Fibroblast of villous mesenchyme (primary cell): Measurements from ENCODE around the gene FNDC11. TPM values are rescaled to one million over a fixed set of nuclear protein-coding genes. Genes with fewer than 3 reads are reported as not detected.
A peak's percentile ranks its signal among the peaks of the same experiment; 100 is the strongest.

Experiments
- DNase-seq: peaks from one replicate; pipeline ENCODE4 v3.0.0-alpha.2; 2010; ENCODE audit warnings: low read depth
- H3K4me3 ChIP-seq: 2 replicates; pipeline ENCODE4 v1.5.1; 2011; ENCODE audit warnings: low read depth, mild to moderate bottlenecking, low read length
- total RNA-seq: library from RNA; depleted of rRNA; stranded (reverse); fragments of >200 nt; gene quantifications from 2 replicates; pipeline ENCODE4 v1.2.3, GENCODE V29; 2012
- TF ChIP-seq, protein P1 (sequence below): IDR thresholded peaks from 2 replicates; pipeline ENCODE4 v1.5.1; 2012; ENCODE audit warnings: low read depth, mild to moderate bottlenecking, low read length; ENCODE audit not compliant: insufficient read depth

FNDC11 gene, protein sequence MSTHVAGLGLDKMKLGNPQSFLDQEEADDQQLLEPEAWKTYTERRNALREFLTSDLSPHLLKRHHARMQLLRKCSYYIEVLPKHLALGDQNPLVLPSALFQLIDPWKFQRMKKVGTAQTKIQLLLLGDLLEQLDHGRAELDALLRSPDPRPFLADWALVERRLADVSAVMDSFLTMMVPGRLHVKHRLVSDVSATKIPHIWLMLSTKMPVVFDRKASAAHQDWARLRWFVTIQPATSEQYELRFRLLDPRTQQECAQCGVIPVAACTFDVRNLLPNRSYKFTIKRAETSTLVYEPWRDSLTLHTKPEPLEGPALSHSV
- total RNA-seq, result 0.86 and 0.97 TPM in 2 replicates

DNA sequence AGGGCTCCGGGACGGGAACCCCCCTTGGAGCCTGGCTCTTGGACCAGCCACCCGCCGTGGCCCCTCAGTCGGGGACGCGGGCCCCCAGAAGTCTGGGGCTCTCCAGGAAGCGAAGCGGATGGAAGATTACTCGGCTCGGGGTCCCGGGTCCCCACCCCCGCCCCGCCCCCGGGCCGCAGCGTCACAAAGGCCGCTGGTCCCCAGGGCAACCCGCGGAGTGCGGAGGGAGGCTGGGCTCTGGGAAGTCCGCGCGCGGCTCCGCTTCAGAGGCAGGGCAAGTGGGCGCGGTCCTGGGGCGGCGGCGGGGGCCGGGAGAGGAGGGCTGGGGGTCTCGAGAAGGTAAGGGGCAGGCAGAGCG lies at the start of gene FNDC11:
Gene FNDC11 (plus strand): TSS at position 227 of the 358 bp plus-strand sequence. CDS start 1,505 bp downstream, outside the sequence.
- DNase-seq, result peak; percentile 44
- TF ChIP-seq, protein P1, sequence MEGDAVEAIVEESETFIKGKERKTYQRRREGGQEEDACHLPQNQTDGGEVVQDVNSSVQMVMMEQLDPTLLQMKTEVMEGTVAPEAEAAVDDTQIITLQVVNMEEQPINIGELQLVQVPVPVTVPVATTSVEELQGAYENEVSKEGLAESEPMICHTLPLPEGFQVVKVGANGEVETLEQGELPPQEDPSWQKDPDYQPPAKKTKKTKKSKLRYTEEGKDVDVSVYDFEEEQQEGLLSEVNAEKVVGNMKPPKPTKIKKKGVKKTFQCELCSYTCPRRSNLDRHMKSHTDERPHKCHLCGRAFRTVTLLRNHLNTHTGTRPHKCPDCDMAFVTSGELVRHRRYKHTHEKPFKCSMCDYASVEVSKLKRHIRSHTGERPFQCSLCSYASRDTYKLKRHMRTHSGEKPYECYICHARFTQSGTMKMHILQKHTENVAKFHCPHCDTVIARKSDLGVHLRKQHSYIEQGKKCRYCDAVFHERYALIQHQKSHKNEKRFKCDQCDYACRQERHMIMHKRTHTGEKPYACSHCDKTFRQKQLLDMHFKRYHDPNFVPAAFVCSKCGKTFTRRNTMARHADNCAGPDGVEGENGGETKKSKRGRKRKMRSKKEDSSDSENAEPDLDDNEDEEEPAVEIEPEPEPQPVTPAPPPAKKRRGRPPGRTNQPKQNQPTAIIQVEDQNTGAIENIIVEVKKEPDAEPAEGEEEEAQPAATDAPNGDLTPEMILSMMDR, result no peak
- H3K4me3 ChIP-seq, result peak within 1 kb of the TSS; percentile 77

DNA sequence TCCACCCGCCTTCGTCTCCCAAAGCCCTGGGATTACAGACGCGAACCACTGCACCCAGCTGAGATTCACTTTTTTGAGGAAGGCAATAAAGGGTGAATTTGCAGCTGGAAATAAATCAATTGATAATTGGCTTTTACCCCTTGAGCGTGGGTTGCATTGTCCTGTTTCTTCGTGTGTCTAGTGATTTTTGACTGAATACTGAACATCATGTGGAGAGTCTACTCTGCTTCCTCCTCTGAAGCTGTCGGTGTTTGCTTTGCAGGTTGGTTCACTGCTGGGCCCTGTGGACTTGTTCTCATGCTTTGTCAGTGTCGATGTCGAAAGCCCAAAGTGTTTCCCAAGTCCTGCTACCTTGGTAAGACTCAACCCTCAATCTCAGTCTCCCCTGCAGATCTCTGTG lies 49.3 kb upstream of the FNDC11 start:
- no peak for DNase-seq
- TF ChIP-seq, protein P1, result no peak
- H3K4me3 ChIP-seq, result no peak overlapping the region

DNA sequence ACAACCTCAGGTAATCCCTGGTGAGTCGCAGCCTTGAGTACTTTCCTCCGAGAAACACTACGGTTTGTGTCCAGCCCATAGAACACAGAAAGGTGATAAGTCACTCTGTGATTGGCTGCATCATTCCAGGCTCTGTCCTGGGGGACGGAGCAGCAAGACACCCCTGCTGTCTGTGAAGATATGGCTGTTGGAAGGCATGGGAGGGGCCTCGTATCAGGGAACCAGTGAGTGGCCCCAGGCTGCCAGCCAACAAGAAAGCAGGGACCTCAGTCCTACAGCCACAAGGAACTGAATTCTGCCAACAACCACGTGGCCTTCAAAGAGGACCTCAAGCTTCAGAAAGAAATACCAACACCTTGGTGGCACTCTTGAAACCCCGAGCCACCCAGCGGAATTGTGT lies 48.7 kb upstream of the FNDC11 start:
- DNase-seq, result no peak
- TF ChIP-seq, protein P1, result no peak
- no peak overlapping the region for H3K4me3 ChIP-seq

DNA sequence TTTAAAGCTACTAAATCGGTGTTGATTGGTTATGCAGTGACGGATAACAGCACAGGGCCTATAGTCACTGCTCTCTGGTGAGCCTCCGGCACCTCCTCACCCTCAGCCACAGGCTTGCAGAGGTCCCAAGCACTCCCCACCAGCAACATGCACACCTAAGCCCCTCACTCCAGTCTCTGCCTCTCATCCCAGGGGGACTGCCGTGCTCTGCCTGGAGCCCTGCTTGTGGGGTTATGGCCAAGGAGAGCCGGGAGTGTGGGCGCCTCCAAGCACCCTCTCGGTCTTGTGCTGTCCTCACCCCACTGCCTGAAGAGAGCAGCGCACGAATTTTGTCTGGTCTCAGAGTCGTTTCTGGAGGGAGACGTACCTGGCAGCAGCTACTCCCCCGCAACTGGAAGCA lies 48.2 kb upstream of the FNDC11 start:
- H3K4me3 ChIP-seq, result no peak overlapping the region
- no peak for DNase-seq
- TF ChIP-seq, protein P1, result no peak

DNA sequence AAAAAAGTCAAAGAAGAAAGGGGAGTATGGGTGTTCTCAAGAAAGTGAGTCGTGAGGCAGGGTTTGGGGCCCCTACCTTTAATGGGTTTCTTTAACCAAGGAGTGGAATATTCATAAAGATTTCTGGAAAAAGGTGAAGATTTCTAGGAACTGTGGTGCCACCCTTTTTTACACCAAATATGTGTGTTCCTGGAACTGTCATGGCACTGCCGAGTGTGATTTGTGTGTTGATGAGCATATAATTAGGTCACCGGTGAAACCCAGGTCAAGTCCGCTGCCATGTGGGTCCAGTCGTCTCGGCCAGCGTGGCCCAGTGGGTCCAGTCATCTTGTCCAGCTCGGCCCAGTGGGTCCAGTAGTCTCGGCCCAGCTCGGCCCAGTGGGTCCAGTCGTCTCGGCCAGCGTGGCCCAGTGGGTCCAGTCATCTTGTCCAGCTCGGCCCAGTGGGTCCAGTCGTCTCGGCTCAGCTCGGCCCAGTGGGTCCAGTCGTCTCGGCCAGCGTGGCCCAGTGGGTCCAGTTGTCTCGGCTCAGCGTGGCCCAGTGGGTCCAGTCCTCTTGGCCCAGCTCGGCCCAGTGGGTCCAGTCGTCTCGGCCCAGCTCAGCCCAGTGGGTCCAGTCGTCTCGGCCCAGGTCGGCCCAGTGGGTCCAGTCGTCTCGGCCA lies 46.7 kb upstream of the FNDC11 start:
- H3K4me3 ChIP-seq, result no peak overlapping the region
- TF ChIP-seq, protein P1, result no peak
- DNase-seq, result no peak

DNA sequence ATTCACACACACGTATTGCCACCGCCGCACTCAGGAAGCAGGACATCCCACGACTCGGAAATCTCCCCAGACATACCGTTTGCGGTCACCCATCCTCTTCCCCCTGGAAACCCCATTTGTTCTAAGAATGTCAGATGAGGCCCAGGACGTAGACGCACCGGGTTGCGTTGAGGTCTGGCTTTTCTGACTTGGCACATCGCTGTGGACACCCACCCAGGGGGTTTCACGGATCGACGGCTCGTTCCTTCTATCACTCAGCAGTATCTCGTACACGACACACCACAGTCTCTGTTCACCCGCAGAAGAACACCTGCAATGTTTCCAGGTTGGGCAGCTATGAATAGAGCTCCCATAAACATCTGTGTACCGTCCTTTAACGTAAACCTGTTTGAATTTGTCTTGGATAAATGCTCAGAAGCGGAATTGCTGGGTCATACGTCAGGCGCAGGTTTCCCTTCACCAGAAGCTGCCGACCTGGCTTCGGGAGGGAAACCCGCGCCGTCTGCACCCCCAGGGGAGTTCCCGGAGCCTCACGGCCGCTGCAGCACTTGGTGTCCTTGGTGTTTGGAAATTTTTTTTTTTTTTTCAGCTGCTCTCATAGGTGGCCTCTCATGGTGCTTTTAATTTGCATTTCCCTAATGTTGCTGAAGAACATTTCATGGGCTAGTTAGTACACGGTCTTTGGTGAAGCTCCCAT lies 45.7 kb upstream of the FNDC11 start:
- no peak overlapping the region for H3K4me3 ChIP-seq

More for the DNA sequence above, 45.7 kb upstream of the FNDC11 start:
- TF ChIP-seq, protein P1, result no peak
- DNase-seq, result no peak
